ENCODE data around the gene MEGF10.

GRCh38 chr5:127447827-127448226 is 157.2 kb downstream of the MEGF10 start:
- TF ChIP-seq, protein P1, sequence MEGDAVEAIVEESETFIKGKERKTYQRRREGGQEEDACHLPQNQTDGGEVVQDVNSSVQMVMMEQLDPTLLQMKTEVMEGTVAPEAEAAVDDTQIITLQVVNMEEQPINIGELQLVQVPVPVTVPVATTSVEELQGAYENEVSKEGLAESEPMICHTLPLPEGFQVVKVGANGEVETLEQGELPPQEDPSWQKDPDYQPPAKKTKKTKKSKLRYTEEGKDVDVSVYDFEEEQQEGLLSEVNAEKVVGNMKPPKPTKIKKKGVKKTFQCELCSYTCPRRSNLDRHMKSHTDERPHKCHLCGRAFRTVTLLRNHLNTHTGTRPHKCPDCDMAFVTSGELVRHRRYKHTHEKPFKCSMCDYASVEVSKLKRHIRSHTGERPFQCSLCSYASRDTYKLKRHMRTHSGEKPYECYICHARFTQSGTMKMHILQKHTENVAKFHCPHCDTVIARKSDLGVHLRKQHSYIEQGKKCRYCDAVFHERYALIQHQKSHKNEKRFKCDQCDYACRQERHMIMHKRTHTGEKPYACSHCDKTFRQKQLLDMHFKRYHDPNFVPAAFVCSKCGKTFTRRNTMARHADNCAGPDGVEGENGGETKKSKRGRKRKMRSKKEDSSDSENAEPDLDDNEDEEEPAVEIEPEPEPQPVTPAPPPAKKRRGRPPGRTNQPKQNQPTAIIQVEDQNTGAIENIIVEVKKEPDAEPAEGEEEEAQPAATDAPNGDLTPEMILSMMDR (IDR thresholded peaks at IDR 0.05; ENCODE audit: poor library complexity, severe bottlenecking) = no peak
- TF ChIP-seq EZH2 (IDR thresholded peaks at IDR 0.05; ENCODE audit: borderline replicate concordance, insufficient read depth, low read length, poor library complexity, severe bottlenecking) (no peak), MXI1 (conservative IDR thresholded peaks at IDR 0.05; ENCODE audit: poor library complexity, severe bottlenecking) (no peak), TAF1 (IDR thresholded peaks at IDR 0.05; ENCODE audit: low read depth) (no peak), POLR2AphosphoS5 (IDR thresholded peaks at IDR 0.05) (no peak)

All from neural cell (in vitro differentiated cells).